Pancreas (tissue), 10 donors: ENCODE measurements around the gene SLC26A5. TPM values are rescaled to one million over a fixed set of nuclear protein-coding genes. Genes with fewer than 3 reads are reported as not detected.

Experiments
- ATAC-seq, 4 donors: fragments of 200-7000 bp; cut with Tn5 transposase; one replicate each; pipeline versions ENCODE4 v1.8.0 to v1.9.1; 2020; ENCODE audit warnings: mild to moderate bottlenecking in 4 of 4, moderate library complexity in 4 of 4
- DNase-seq, 6 donors: peaks; one replicate each; pipeline ENCODE4 v3.0.0-alpha.2; 2020
- FAIRE-seq: peaks from 2 replicates; lab custom pipeline; 2012; peaks lifted over from hg19 to GRCh38; lab: Jason Lieb, UNC
- H3K27ac ChIP-seq, 4 donors: fragments of 200-600 bp; sonication (generic); 1 replicate in 3 of 4; 2 replicates in 1 of 4; pipeline versions ENCODE4 v1.5.0 to v1.8.0; 2020
- H3K27me3 ChIP-seq, 4 donors: fragments of 200-600 bp; one replicate each; pipeline ENCODE4 v1.8.0; 2021
- H3K36me3 ChIP-seq, 3 donors: fragments of 200-600 bp; sonication (generic) in 1 of 3; one replicate each; pipeline versions ENCODE4 v1.5.0 to v1.8.0; 2020 to 2021
- H3K4me1 ChIP-seq, 3 donors: fragments of 200-600 bp; one replicate each; pipeline ENCODE4 v1.8.0; 2021
- H3K4me3 ChIP-seq, 4 donors: fragments of 200-600 bp; sonication (generic) in 2 of 4; one replicate each; pipeline versions ENCODE4 v1.5.0 to v1.8.0; 2020 to 2021
- H3K9me3 ChIP-seq, 4 donors: fragments of 200-600 bp; one replicate each; pipeline ENCODE4 v1.8.0; 2021
- WGBS, 2 donors: extraction: QIAGEN DNeasy Blood & Tissue Kit; methylation state at CpG; one replicate each; pipeline ENCODE4 v1.1.7; 2013; 5-methylcytosine and 5-hydroxymethylcytosine counted together
- intact Hi-C, 3 donors: fragments of 100-400 bp; cut with DNase I; formaldehyde crosslinking; loops; one replicate each; pipeline versions ENCODE4 v1.11.1 to v1.14.2; 2022
- polyA plus RNA-seq, 2 donors: library from polyadenylated mRNA; stranded (reverse); fragments of 200-250 nt; gene quantifications; one replicate each; pipeline ENCODE4 v1.2.3, GENCODE V29; 2013
- total RNA-seq, 6 donors: library from RNA; stranded (reverse); fragmentation: NEBNext Ultra II Directional in 4 of 6; extraction: Animal tissue kit (Norgen Biotek cat#: 25700) in 4 of 6; gene quantifications; one replicate each; pipeline versions ENCODE4 v1.2.1 to v1.2.4, GENCODE V29; 2021 to 2023
- TF ChIP-seq, protein P1 (sequence below), 4 donors: fragments of 200-600 bp; sonication (generic) in 3 of 4; IDR thresholded peaks; one replicate each; pipeline versions ENCODE4 v1.5.0 to v1.8.0; 2021; ENCODE audit warnings: antibody characterized with exemption in 4 of 4
- donor health status: healthy with polysubstance abuse.
- donor health status: DM: no; HTN: no; CAD: no; lungs with moderate emphysema.
- donor health status: DM: no; HTN: no; CAD: no.
- donor health status: control.
- donor health status: control.
- donor health status: Bipolar disorder and iron deficiency.
- donor health status: DM: yes; HTN: yes; CAD: no.
- donor health status: DM: no; HTN: no; CAD: no.
- donor health status: DM: no; HTN: no; CAD: no.
- donor health status: DM: yes; HTN: yes; CAD: no.

Gene SLC26A5
- total and polyA plus RNA-seq, 8 donors, result 0.09 to 0.34 (median 0.19) TPM; not detected in 3

DNA sequence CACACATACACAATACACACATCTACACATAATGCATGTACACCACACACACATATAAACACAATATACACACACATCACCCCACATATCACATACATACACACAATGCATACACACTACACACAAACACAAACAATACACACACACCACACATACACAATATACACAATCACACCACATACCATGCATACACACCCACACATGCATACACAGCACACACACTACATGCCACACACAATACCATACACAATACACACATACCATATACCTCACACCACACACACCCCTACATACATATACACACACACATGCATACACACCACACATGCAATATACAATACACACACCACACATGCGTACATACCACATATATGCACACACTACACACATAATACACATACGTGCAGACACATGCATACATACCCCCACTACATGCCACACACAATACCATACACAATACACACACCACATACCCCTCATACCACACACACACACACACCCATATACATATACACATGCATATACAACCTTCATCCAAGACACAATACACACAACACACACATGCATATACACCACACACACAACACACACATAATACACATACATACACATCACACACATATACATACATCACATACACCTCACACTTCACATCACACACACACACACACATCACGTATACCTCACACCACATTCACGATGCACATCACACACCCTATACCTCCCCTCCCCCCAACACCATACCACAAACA, 64.6 kb downstream of the SLC26A5 start:
- no peak for DNase-seq
- no peak for ATAC-seq
- no peaks in the 10 kb centered on the region for H3K36me3 ChIP-seq
- 83 to 91% methylated on average over 4 of the region's 4 CpGs for WGBS, 2 donors
- TF ChIP-seq, protein P1, sequence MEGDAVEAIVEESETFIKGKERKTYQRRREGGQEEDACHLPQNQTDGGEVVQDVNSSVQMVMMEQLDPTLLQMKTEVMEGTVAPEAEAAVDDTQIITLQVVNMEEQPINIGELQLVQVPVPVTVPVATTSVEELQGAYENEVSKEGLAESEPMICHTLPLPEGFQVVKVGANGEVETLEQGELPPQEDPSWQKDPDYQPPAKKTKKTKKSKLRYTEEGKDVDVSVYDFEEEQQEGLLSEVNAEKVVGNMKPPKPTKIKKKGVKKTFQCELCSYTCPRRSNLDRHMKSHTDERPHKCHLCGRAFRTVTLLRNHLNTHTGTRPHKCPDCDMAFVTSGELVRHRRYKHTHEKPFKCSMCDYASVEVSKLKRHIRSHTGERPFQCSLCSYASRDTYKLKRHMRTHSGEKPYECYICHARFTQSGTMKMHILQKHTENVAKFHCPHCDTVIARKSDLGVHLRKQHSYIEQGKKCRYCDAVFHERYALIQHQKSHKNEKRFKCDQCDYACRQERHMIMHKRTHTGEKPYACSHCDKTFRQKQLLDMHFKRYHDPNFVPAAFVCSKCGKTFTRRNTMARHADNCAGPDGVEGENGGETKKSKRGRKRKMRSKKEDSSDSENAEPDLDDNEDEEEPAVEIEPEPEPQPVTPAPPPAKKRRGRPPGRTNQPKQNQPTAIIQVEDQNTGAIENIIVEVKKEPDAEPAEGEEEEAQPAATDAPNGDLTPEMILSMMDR (IDR thresholded peaks at IDR 0.05), result no peak
- no peaks in the 10 kb centered on the region for H3K4me1 ChIP-seq
- no peaks in the 10 kb centered on the region for H3K9me3 ChIP-seq
- no peak overlapping the region for H3K4me3 ChIP-seq
- H3K27me3 ChIP-seq, result no peaks in the 10 kb centered on the region
- no peak for FAIRE-seq
- no peak overlapping the region for H3K27ac ChIP-seq
- intact Hi-C loops, result no loop called here

- DNase-seq (no peak), FAIRE-seq (no peak), ATAC-seq (no peak)
- intact Hi-C loops, result no loop called here
- TF ChIP-seq, protein P1 (IDR thresholded peaks at IDR 0.05), result no peak
- Histone ChIP-seq H3K4me3 (no peak overlapping the region), H3K27me3 (no peaks in the 10 kb centered on the region), H3K36me3 (no peaks in the 10 kb centered on the region), H3K9me3 (no peaks in the 10 kb centered on the region), H3K27ac (no peak overlapping the region), H3K4me1 (no peaks in the 10 kb centered on the region)
- 60 to 67% methylated on average over 5 of the region's 5 CpGs for WGBS, 2 donors
Observed at GRCh38 chr7:103380395-103381191, 65.4 kb downstream of the SLC26A5 start.

DNA sequence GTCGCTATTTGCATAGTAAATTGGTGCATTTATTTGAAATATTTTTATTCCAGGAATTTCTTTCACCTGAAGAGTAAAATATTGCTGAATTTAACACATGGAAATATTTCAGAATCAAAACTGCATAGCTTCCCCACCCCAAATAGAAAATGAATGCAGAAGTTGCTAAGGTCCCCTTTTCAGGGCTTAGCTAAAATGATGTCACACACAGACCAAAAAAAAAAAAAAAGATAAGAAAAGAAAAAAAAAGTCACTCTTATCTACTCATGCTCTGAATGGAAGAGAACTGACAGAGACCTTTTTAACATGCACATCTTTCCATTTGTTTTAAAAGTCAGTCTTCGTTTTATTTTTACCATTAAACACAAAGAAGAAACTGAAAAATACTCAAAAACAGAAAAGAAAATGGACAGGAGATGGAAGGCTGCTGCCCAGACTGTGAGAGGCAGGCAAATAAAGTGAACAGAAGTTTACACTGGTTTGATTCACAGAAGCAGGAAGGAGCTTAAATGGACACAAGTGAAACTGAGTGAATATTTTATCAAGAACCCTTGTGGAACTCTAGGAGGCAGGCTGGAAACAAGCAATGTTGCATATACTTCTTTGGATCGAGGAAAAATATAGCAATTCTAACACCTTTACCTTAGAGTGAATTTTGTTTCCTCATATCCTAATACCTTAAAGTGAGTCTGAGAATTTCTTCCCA, 66.6 kb downstream of the SLC26A5 start:
- WGBS, 2 donors, result 49 to 71% methylated on average over 3 of the region's 3 CpGs
- TF ChIP-seq, protein P1 (IDR thresholded peaks at IDR 0.05), result no peak
- H3K4me3 ChIP-seq, result no peak overlapping the region
- H3K4me1 ChIP-seq, result no peaks in the 10 kb centered on the region
- H3K36me3 ChIP-seq, result no peaks in the 10 kb centered on the region
- DNase-seq, result no peak
- intact Hi-C loops, result no loop called here
- H3K27ac ChIP-seq, result no peak overlapping the region
- no peaks in the 10 kb centered on the region for H3K27me3 ChIP-seq
- no peak for ATAC-seq
- no peak for FAIRE-seq
- H3K9me3 ChIP-seq, result no peaks in the 10 kb centered on the region

GRCh38 chr7:103373866-103374643, 72.0 kb downstream of the SLC26A5 start:
- no peaks in the 10 kb centered on the region for H3K4me1 ChIP-seq
- H3K27ac ChIP-seq, result no peak overlapping the region
- H3K4me3 ChIP-seq, result no peak overlapping the region
- TF ChIP-seq, protein P1 (IDR thresholded peaks at IDR 0.05), result no peak
- no peaks in the 10 kb centered on the region for H3K27me3 ChIP-seq
- WGBS, 2 donors, result 50 to 54% methylated on average over 6 of the region's 6 CpGs
- intact Hi-C loops, result no loop called here
- H3K9me3 ChIP-seq, result no peaks in the 10 kb centered on the region
- H3K36me3 ChIP-seq, result peaks cover 0 to 4% (median 0%) of the 10 kb centered on the region in 3 donors
- no peak for DNase-seq
- FAIRE-seq, result no peak
- no peak for ATAC-seq
